ENCODE results near the gene ADK.

- TF ChIP-seq, protein P1, sequence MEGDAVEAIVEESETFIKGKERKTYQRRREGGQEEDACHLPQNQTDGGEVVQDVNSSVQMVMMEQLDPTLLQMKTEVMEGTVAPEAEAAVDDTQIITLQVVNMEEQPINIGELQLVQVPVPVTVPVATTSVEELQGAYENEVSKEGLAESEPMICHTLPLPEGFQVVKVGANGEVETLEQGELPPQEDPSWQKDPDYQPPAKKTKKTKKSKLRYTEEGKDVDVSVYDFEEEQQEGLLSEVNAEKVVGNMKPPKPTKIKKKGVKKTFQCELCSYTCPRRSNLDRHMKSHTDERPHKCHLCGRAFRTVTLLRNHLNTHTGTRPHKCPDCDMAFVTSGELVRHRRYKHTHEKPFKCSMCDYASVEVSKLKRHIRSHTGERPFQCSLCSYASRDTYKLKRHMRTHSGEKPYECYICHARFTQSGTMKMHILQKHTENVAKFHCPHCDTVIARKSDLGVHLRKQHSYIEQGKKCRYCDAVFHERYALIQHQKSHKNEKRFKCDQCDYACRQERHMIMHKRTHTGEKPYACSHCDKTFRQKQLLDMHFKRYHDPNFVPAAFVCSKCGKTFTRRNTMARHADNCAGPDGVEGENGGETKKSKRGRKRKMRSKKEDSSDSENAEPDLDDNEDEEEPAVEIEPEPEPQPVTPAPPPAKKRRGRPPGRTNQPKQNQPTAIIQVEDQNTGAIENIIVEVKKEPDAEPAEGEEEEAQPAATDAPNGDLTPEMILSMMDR (IDR thresholded peaks at IDR 0.05): no peak
- TF ChIP-seq POLR2A (IDR thresholded peaks at IDR 0.05): no peak
Measured at GRCh38 chr10:74365109-74365508, 214.1 kb downstream of the ADK start.

Data from lower leg skin (tissue), 3 donors.